D721Med (cell line): ENCODE measurements around the gene AHCYL2.
"Not testable (repeated sequence)": the region's sequence is repeated elsewhere in the genome, so short reads cannot be mapped to it uniquely, and the experiment has no call there.

ENCODE experiments used
- DNase-seq: peaks from one replicate; pipeline ENCODE4 v3.0.0; 2011; ENCODE audit warnings: low spot score; ENCODE audit not compliant: insufficient read length
- FAIRE-seq: peaks from 2 replicates; lab custom pipeline; 2011; peaks lifted over from hg19 to GRCh38; lab: Jason Lieb, UNC
- TF ChIP-seq, protein P1 (sequence below): IDR thresholded peaks from 2 replicates; pipeline ENCODE4 v1.5.1; 2012; ENCODE audit warnings: mild to moderate bottlenecking, control low read depth; ENCODE audit not compliant: insufficient read depth; ENCODE audit errors: missing control alignments

The AHCYL2 gene

DNA sequence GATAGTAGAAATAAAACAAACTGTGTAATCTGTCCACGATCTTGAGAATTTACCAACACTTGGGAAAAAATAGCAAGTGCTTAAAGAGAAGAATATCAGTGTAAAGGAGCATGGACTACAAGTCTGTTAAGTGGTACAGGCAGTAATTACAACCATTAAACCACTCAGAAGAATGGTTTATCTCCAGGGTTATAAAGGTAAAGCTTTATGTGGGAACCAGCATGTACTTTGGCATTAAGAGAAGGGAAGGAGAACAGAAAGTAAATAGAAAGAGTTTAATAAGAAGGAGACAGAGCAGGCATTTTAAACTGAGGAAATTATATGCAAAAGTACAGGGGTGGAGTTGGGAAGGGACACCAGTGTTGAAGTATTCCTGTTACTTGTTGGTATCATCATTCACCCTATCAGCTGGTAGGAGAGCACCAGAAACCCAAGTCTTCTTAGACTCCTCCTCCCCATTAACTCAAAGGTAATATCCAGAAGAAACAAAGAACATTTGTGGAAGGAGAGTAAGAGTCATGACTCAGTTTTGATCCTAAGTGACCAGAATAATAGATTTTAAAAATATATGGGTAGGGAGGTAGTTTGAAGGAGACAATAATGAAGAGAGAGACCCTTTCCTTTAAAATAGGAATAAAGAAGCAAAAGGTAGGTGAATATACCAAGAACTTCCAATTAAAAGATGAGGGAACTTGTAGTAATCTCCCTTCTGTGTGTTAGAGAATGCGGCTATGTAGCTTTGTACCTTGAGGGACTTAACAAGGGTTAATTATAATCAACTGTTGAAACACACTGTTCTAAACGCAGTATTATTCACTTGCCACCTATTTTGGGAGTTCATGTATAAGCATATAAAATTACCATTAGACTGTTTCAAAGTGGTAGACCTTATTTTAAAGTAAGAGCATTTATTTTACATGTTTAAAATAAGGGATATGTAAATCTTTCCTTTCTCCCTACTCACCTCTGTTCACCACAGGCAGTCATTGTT lies 117.3 kb downstream of the AHCYL2 start:
- FAIRE-seq = no peak
- no peak for DNase-seq
- TF ChIP-seq, protein P1, sequence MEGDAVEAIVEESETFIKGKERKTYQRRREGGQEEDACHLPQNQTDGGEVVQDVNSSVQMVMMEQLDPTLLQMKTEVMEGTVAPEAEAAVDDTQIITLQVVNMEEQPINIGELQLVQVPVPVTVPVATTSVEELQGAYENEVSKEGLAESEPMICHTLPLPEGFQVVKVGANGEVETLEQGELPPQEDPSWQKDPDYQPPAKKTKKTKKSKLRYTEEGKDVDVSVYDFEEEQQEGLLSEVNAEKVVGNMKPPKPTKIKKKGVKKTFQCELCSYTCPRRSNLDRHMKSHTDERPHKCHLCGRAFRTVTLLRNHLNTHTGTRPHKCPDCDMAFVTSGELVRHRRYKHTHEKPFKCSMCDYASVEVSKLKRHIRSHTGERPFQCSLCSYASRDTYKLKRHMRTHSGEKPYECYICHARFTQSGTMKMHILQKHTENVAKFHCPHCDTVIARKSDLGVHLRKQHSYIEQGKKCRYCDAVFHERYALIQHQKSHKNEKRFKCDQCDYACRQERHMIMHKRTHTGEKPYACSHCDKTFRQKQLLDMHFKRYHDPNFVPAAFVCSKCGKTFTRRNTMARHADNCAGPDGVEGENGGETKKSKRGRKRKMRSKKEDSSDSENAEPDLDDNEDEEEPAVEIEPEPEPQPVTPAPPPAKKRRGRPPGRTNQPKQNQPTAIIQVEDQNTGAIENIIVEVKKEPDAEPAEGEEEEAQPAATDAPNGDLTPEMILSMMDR = no peak

DNA sequence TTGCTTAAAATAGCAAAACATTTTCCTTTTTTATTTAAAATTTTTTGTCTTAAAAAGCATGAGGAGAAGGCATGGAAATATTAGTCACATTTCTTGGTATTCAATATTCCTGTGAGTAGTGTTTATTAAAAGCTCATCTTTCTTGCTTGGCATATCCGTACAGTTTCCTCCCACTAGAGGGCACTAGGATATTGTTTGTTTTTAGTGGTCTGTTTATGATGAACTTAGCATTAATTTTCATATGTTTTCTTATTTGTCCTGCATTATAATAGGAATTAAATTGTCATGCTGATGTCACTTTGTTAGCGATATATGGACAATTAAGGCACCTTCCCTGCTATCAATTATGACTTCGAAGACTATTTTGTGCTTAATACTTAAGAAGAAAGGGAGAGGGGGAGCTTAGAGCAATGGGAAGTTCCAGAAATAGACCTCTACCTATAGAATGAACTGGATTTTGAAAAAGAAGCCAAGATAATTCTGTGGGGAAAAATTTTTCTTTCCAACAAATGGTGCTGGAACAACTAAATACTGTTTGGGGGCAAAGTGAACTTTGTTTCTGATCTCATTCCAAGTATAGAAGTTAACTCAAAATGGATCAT lies 118.4 kb downstream of the AHCYL2 start:
- FAIRE-seq (peak; percentile 53), DNase-seq (no peak)
- TF ChIP-seq, protein P1 = peak; percentile 89

DNA sequence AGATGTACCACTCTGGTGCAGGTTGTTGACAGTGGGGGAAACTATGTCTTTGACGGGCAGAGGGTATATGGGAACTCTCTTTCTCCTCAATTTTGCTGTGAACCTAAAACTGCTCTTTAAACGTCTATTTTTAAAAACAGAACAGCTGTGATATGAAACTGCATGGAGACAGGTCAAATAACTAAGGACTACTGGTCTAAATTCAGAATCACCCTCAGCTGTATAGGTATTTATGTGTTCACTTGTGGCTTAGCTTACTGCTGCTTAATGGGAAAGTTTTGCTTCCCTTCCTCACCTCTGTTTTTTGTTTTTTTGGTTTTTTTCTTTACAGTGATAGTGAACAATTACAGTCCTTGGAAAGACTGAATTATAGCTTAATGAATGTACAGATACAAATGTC lies 122.5 kb downstream of the AHCYL2 start:
- TF ChIP-seq, protein P1 = no peak
- DNase-seq (no peak), FAIRE-seq (no peak)

GRCh38 chr7:129348023-129348740 lies 123.4 kb downstream of the AHCYL2 start:
- DNase-seq = no peak
- no peak for FAIRE-seq
- TF ChIP-seq, protein P1 = no peak

- TF ChIP-seq, protein P1 = no peak
- no peak for FAIRE-seq
- no peak for DNase-seq
Measured at GRCh38 chr7:129351320-129351719, 126.5 kb downstream of the AHCYL2 start.

DNA sequence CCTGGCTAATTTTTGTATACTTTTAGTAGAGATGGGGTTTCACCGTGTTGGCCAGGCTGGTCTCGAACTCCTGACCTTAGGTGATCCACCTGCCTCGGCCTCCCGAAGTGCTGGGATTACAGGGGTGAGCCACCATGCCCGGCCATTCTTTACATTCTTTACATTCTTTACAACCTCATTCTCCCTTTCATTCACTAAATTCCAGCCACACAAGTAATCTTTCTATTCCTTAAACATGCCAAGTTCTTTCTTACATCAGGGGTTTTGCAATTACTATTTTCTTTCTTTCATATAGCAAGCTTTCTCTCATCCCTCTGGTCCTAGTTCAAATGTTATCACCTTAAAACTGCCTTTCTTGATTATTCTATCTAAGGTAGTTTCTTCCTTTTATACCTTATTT lies 128.3 kb downstream of the AHCYL2 start:
- DNase-seq, FAIRE-seq: not testable (repeated sequence)

GRCh38 chr7:129354428-129355157 lies 129.8 kb downstream of the AHCYL2 start:
- FAIRE-seq (no peak), DNase-seq (no peak)

More at GRCh38 chr7:129354428-129355157, 129.8 kb downstream of the AHCYL2 start:
- TF ChIP-seq, protein P1 = no peak
